K562 (cell line): ENCODE data around the gene SF3A2.

Experiments used
- BHLHE40 ChIP-seq: IDR thresholded peaks from 2 replicates; pipeline ENCODE4 v1.6.1; 2011; ENCODE audit warnings: low read length, improper control_type of control experiment
- BRF1 ChIP-seq: IDR thresholded peaks from 3 replicates; pipeline ENCODE4 v1.6.1; 2011; ENCODE audit warnings: borderline replicate concordance, mild to moderate bottlenecking; ENCODE audit not compliant: insufficient read length; ENCODE audit errors: extremely low read depth
- CTCF ChIP-seq, 3 experiments: IDR thresholded peaks in 2 of 3; conservative IDR thresholded peaks in 1 of 3; 2 replicates each; pipeline ENCODE4 v1.5.1; 2011 to 2012; ENCODE audit warnings: low read length in 3 of 3, mild to moderate bottlenecking in 3 of 3, control low read depth in 2 of 3, improper control_type of control experiment in 1 of 3, inconsistent platforms in 1 of 3, low read depth in 1 of 3, mixed read lengths in 1 of 3, moderate library complexity in 1 of 3; ENCODE audit not compliant: insufficient read depth in 2 of 3
- HMG20B ChIP-seq: fragments of 250-450 bp; sonication (Bioruptor Pico); IDR thresholded peaks from 2 replicates; pipeline ENCODE4 v1.5.0; 2021; ENCODE audit warnings: mild to moderate bottlenecking
- NCOA4 ChIP-seq: fragments of 450-650 bp; IDR thresholded peaks from 2 replicates; pipeline ENCODE4 v1.6.1; 2018; ENCODE audit warnings: mild to moderate bottlenecking; ENCODE audit not compliant: partially characterized antibody
- POLR2A ChIP-seq: fragments of 450-650 bp; conservative IDR thresholded peaks from 2 replicates; pipeline ENCODE4 v1.6.1; 2016
- UBTF ChIP-seq, 2 experiments: IDR thresholded peaks; 2 replicates each; pipeline ENCODE4 v1.6.1; 2012; ENCODE audit warnings: improper control_type of control experiment in 2 of 2, low read depth in 2 of 2, low read length in 2 of 2, borderline replicate concordance in 1 of 2

DNA sequence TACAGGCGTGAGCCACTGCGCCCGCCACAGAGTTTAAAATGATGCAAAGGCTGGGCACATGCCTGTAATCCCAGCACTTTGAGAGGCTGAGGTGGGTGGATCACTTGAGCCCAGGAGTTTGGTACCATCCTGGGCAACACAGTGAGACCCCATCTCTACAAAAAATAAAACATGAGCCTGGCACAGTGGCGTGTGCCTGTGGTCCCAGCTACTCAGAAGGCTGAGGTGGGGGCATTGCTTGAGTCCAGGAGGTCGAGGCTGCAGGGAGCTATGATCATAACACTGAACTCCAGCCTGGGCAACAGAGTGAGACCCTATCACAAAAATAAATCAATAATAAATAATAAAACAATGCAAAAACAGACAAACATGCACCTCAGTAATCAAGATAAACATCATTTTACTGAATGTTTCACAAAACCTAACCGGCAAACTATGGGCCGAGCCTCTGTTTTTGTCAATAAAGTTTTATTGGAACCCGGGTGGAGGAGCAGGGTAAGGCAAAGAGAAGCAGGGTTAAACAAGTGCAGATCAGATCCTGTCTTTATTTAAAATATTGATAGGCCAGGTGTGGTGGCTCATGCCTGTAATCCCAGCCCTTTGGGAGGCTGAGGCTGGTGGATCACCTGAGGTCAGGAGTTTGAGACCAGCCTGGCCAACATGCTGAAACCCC, 47.3 kb downstream of the SF3A2 start:
- no peak for TF ChIP-seq HMG20B
- no peak for TF ChIP-seq BRF1
- no peak for TF ChIP-seq BHLHE40
- no peak for TF ChIP-seq CTCF (IDR thresholded peaks at IDR 0.05 in 2 of 3, conservative IDR thresholded peaks at IDR 0.05 in 1 of 3; ENCODE audit: insufficient read depth in 2 of 3, low read depth in 1 of 3, low read length in 3 of 3)
- no peak for TF ChIP-seq POLR2A
- no peak for TF ChIP-seq UBTF (IDR thresholded peaks at IDR 0.05; ENCODE audit: borderline replicate concordance in 1 of 2, low read depth in 2 of 2, low read length in 2 of 2)
- no peak for TF ChIP-seq NCOA4
